Forelimb muscle (tissue), 1 donor: ENCODE measurements around the gene SCN4A. TPM values are rescaled to one million over a fixed set of nuclear protein-coding genes. Genes with fewer than 3 reads are reported as not detected.
"Not testable (repeated sequence)": the region's sequence is repeated elsewhere in the genome, so short reads cannot be mapped to it uniquely, and the experiment has no call there.

Experiments
- DNase-seq: peaks from one replicate; pipeline ENCODE4 v3.0.0-alpha.2; 2013; ENCODE audit warnings: low read depth
- polyA plus RNA-seq: library from polyadenylated mRNA; unstranded; fragments of 120-200 nt; gene quantifications from one replicate; pipeline ENCODE4 v1.2.1, GENCODE V29; 2013; ENCODE audit not compliant: insufficient read length

SCN4A gene
- polyA plus RNA-seq, 1 donor: 50.1 TPM

- no peak for DNase-seq
Observed at GRCh38 chr17:63984651-63985386, 12.1 kb upstream of the SCN4A start.

- no peak for DNase-seq
Observed at GRCh38 chr17:63984236-63984635, 11.5 kb upstream of the SCN4A start.

GRCh38 chr17:63983320-63983719 is 10.6 kb upstream of the SCN4A start:
- DNase-seq: no peak

GRCh38 chr17:63982641-63983040 is 9.9 kb upstream of the SCN4A start:
- DNase-seq: not testable (repeated sequence)

GRCh38 chr17:63978272-63979200 is 5.8 kb upstream of the SCN4A start:
- no peak for DNase-seq

GRCh38 chr17:63976702-63977101 is 4.0 kb upstream of the SCN4A start:
- no peak for DNase-seq

GRCh38 chr17:63975541-63976092 is 2.9 kb upstream of the SCN4A start:
- no peak for DNase-seq

- DNase-seq: no peak
Observed at GRCh38 chr17:63974594-63975192, 2.0 kb upstream of the SCN4A start.

GRCh38 chr17:63973930-63974593 is 1.3 kb upstream of the SCN4A start:
- DNase-seq: no peak

GRCh38 chr17:63973247-63973646 is 529 bp upstream of the SCN4A start:
- no peak for DNase-seq

- DNase-seq: no peak
Observed at GRCh38 chr17:63969278-63969677, 3.4 kb downstream of the SCN4A start.

- DNase-seq: no peak
Observed at GRCh38 chr17:63967953-63968352, 4.8 kb downstream of the SCN4A start.

GRCh38 chr17:63966646-63967264 is 6.0 kb downstream of the SCN4A start:
- DNase-seq: no peak

GRCh38 chr17:63963123-63963522 is 9.6 kb downstream of the SCN4A start:
- DNase-seq: no peak

- no peak for DNase-seq
Observed at GRCh38 chr17:63962298-63962744, 10.4 kb downstream of the SCN4A start.

- no peak for DNase-seq
Observed at GRCh38 chr17:63961355-63962212, 11.1 kb downstream of the SCN4A start.

- DNase-seq: no peak
Observed at GRCh38 chr17:63960430-63960829, 12.3 kb downstream of the SCN4A start.

GRCh38 chr17:63960006-63960405 is 12.7 kb downstream of the SCN4A start:
- DNase-seq: no peak

- DNase-seq: no peak
Observed at GRCh38 chr17:63956296-63956920, 16.3 kb downstream of the SCN4A start.

- no peak for DNase-seq
Observed at GRCh38 chr17:63955791-63956190, 16.9 kb downstream of the SCN4A start.
